Lower lobe of right lung (tissue), 2 donors: Measurements from ENCODE around the gene SLC30A2. TPM values are rescaled to one million over a fixed set of nuclear protein-coding genes. Genes with fewer than 3 reads are reported as not detected.
A peak's percentile ranks its signal among the peaks of the same experiment; 100 is the strongest.

Source experiments
- ATAC-seq, 2 donors: fragments of 200-7000 bp; cut with Tn5 transposase; one replicate each; pipeline ENCODE4 v1.9.1; 2020 to 2022; ENCODE audit warnings: mild to moderate bottlenecking in 2 of 2, moderate library complexity in 2 of 2
- DNase-seq: peaks from one replicate; pipeline ENCODE4 v3.0.0-alpha.2; 2020
- H3K27ac ChIP-seq: fragments of 200-600 bp; one replicate; pipeline ENCODE4 v1.8.0; 2022
- H3K27me3 ChIP-seq: fragments of 200-600 bp; one replicate; pipeline ENCODE4 v1.8.0; 2022; ENCODE audit warnings: low read depth
- H3K36me3 ChIP-seq: fragments of 200-600 bp; one replicate; pipeline ENCODE4 v1.8.0; 2022; ENCODE audit warnings: mild to moderate bottlenecking
- H3K4me1 ChIP-seq: fragments of 200-600 bp; one replicate; pipeline ENCODE4 v1.8.0; 2022
- H3K4me3 ChIP-seq: fragments of 200-600 bp; one replicate; pipeline ENCODE4 v1.8.0; 2022; ENCODE audit warnings: mild to moderate bottlenecking
- H3K9me3 ChIP-seq: fragments of 200-600 bp; one replicate; pipeline ENCODE4 v1.8.0; 2022
- CTCF ChIP-seq: fragments of 200-600 bp; IDR thresholded peaks from one replicate; pipeline ENCODE4 v1.8.0; 2022; ENCODE audit warnings: antibody characterized with exemption, mild to moderate bottlenecking
- intact Hi-C: fragments of 100-400 bp; cut with DNase I; formaldehyde crosslinking; loops from one replicate; pipeline ENCODE4 v1.11.0; 2022
- total RNA-seq: library from RNA; stranded (reverse); fragmentation: NEBNext Ultra II Directional; extraction: Animal tissue kit (Norgen Biotek cat#: 25700); gene quantifications from one replicate; pipeline ENCODE4 v1.2.1, GENCODE V29; 2021
- donor health status: DM: no; HTN: yes; CAD: no; lungs with severe emphysema.

SLC30A2 gene
- total RNA-seq, 1 donor from 2014 or later = not detected

GRCh38 chr1:26014179-26014578 lies 31.7 kb downstream of the SLC30A2 start:
- Histone ChIP-seq H3K9me3 (no peaks in the 10 kb centered on the region), H3K36me3 (no peaks in the 10 kb centered on the region), H3K27me3 (no peaks in the 10 kb centered on the region), H3K4me3 (no peak overlapping the region), H3K27ac (no peak overlapping the region), H3K4me1 (peaks cover 32% of the 10 kb centered on the region)
- ATAC-seq = no peak
- DNase-seq = no peak
- no peak for TF ChIP-seq CTCF
- intact Hi-C loops = no loop called here

GRCh38 chr1:26012864-26013263 lies 33.1 kb downstream of the SLC30A2 start:
- DNase-seq (no peak), ATAC-seq (no peak)
- TF ChIP-seq CTCF = no peak
- H3K27ac ChIP-seq = no peak overlapping the region
- H3K36me3 ChIP-seq = no peaks in the 10 kb centered on the region
- H3K9me3 ChIP-seq = no peaks in the 10 kb centered on the region
- intact Hi-C loops = no loop called here
- peaks cover 32% of the 10 kb centered on the region for H3K4me1 ChIP-seq
- H3K27me3 ChIP-seq = no peaks in the 10 kb centered on the region
- H3K4me3 ChIP-seq = no peak overlapping the region

GRCh38 chr1:26010825-26011224 lies 35.1 kb downstream of the SLC30A2 start:
- TF ChIP-seq CTCF = no peak

GRCh38 chr1:26009796-26010447 lies 36.0 kb downstream of the SLC30A2 start:
- intact Hi-C loops = no loop called here
- peaks cover 7% of the 10 kb centered on the region for H3K4me1 ChIP-seq
- H3K27me3 ChIP-seq = no peaks in the 10 kb centered on the region
- DNase-seq (no peak), ATAC-seq (no peak)
- H3K36me3 ChIP-seq = no peaks in the 10 kb centered on the region
- H3K4me3 ChIP-seq = no peak overlapping the region
- no peak for TF ChIP-seq CTCF
- H3K9me3 ChIP-seq = no peaks in the 10 kb centered on the region
- no peak overlapping the region for H3K27ac ChIP-seq

More at GRCh38 chr1:26010825-26011224, 35.1 kb downstream of the SLC30A2 start:
- Histone ChIP-seq H3K27ac (no peak overlapping the region), H3K36me3 (no peaks in the 10 kb centered on the region), H3K27me3 (no peaks in the 10 kb centered on the region), H3K9me3 (no peaks in the 10 kb centered on the region), H3K4me3 (no peak overlapping the region), H3K4me1 (peaks cover 16% of the 10 kb centered on the region)
- DNase-seq (no peak), ATAC-seq (peak; percentile 89 to 91)
- intact Hi-C loops = no loop called here

GRCh38 chr1:26006710-26007109 lies 39.2 kb downstream of the SLC30A2 start:
- intact Hi-C loops = no loop called here
- no peaks in the 10 kb centered on the region for H3K9me3 ChIP-seq
- no peaks in the 10 kb centered on the region for H3K36me3 ChIP-seq
- no peaks in the 10 kb centered on the region for H3K4me1 ChIP-seq
- DNase-seq (no peak), ATAC-seq (no peak)
- no peak overlapping the region for H3K4me3 ChIP-seq
- H3K27ac ChIP-seq = no peak overlapping the region
- H3K27me3 ChIP-seq = no peaks in the 10 kb centered on the region
- TF ChIP-seq CTCF = no peak
